Measurements from ENCODE around the gene PFAS. TPM values are rescaled to one million over a fixed set of nuclear protein-coding genes. Genes with fewer than 3 reads are reported as not detected.
A peak's percentile ranks its signal among the peaks of the same experiment; 100 is the strongest.

PFAS gene
- total RNA-seq, 1 experiment from 2014 or later = 228 TPM

DNA sequence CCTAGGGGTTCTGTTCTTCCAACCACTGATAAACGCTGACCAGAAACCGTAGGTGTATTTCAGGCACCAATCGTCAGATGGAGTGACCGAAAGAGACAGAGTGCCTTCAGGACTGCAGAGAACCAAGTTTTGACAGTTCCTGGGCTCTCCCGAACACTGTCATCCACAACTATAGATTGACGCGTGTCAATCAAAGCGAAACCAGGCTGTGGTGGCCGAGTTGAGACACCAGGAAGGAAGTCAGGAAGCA, 26.8 kb upstream of the PFAS start:
- H2BK12ac ChIP-seq (ENCODE audit: insufficient read length, low read depth, low read length) = no peak overlapping the region
- H4K91ac ChIP-seq (ENCODE audit: insufficient read length, low read depth, low read length) = no peak overlapping the region
- Mint-ChIP-seq H3K9me3 (peaks cover 14 to 17% of the 10 kb centered on the region in 2 experiments; a peak in 4 of 5 replicates), H3K27ac (peak overlapping the region in 2 of 3 experiments; percentile 99 to 100; a peak in 5 of 7 replicates), H3K27me3 (ENCODE audit: low read depth) (peaks cover 25% of the 10 kb centered on the region), H3K36me3 (ENCODE audit: insufficient read depth in 1 of 3, low read depth in 3 of 3) (peaks cover 0 to 8% (median 5%) of the 10 kb centered on the region in 3 experiments; a peak in 3 of 7 replicates), H3K4me3 (peak overlapping the region; percentile 97 to 100), H3K4me1 (peaks cover 7 to 23% of the 10 kb centered on the region in 2 experiments)
- H3K4me2 ChIP-seq (ENCODE audit: insufficient read depth, insufficient read length, low read length) = peak overlapping the region; percentile 91
- H4K5ac ChIP-seq (ENCODE audit: insufficient read length, low read depth, low read length) = no peak overlapping the region
- H2AFZ ChIP-seq (ENCODE audit: low read length) = no peak overlapping the region
- H3K23me2 ChIP-seq (ENCODE audit: insufficient read length, low read depth, low read length, poor library complexity, severe bottlenecking) = peaks cover 10% of the 10 kb centered on the region
- H3K56ac ChIP-seq (ENCODE audit: insufficient read length, low read depth, low read length) = no peak overlapping the region
- no peak overlapping the region for H3K9ac ChIP-seq (ENCODE audit: extremely low read depth, insufficient read length, low read length)
- H4K8ac ChIP-seq (replicated peaks; ENCODE audit: insufficient read length, low read depth, low read length) = no peak overlapping the region
- no peak overlapping the region for H2AK5ac ChIP-seq (ENCODE audit: insufficient read length, low read length)
- H2BK15ac ChIP-seq (ENCODE audit: low read depth, low read length) = no peak overlapping the region
- no peak for DNase-seq
- no peak overlapping the region for H3K23ac ChIP-seq (ENCODE audit: insufficient read length, low read depth, low read length)
- H3K27ac ChIP-seq (ENCODE audit: insufficient read length, low read depth, low read length) = no peak overlapping the region
- H3K4ac ChIP-seq (ENCODE audit: low read depth, low read length) = no peak overlapping the region
- no peaks in the 10 kb centered on the region for H3K27me3 ChIP-seq (ENCODE audit: insufficient read depth, low read length)
- H2BK5ac ChIP-seq (ENCODE audit: insufficient read length, low read length) = no peak overlapping the region
- no peak overlapping the region for H3T11ph ChIP-seq (ENCODE audit: low read length)
- H3K18ac ChIP-seq (ENCODE audit: insufficient read length, low read depth, low read length) = no peak overlapping the region
- no CpG with 5 or more reads among the region's 9 CpGs for WGBS (ENCODE audit: extremely low coverage, insufficient read length, low lambda C conversion rate)
- H3K79me1 ChIP-seq (ENCODE audit: insufficient read depth, low read depth, low read length, poor library complexity, severe bottlenecking) = no peaks in the 10 kb centered on the region
- H2BK20ac ChIP-seq (ENCODE audit: low read depth, low read length, poor library complexity, severe bottlenecking) = no peak overlapping the region
- H3K79me2 ChIP-seq (ENCODE audit: insufficient read depth, low read length) = no peaks in the 10 kb centered on the region
- TF ChIP-seq, protein P1, sequence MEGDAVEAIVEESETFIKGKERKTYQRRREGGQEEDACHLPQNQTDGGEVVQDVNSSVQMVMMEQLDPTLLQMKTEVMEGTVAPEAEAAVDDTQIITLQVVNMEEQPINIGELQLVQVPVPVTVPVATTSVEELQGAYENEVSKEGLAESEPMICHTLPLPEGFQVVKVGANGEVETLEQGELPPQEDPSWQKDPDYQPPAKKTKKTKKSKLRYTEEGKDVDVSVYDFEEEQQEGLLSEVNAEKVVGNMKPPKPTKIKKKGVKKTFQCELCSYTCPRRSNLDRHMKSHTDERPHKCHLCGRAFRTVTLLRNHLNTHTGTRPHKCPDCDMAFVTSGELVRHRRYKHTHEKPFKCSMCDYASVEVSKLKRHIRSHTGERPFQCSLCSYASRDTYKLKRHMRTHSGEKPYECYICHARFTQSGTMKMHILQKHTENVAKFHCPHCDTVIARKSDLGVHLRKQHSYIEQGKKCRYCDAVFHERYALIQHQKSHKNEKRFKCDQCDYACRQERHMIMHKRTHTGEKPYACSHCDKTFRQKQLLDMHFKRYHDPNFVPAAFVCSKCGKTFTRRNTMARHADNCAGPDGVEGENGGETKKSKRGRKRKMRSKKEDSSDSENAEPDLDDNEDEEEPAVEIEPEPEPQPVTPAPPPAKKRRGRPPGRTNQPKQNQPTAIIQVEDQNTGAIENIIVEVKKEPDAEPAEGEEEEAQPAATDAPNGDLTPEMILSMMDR (conservative IDR thresholded peaks at IDR 0.05) = no peak
- no peak overlapping the region for H2BK120ac ChIP-seq (ENCODE audit: low read depth, low read length, poor library complexity, severe bottlenecking)
- H3K9me3 ChIP-seq (ENCODE audit: control insufficient read depth, low read depth, low read length) = no peaks in the 10 kb centered on the region
- H3K4me1 ChIP-seq (ENCODE audit: insufficient read depth, low read length) = no peaks in the 10 kb centered on the region
- no peaks in the 10 kb centered on the region for H4K20me1 ChIP-seq (ENCODE audit: control insufficient read depth, insufficient read depth, insufficient read length)
- H3K14ac ChIP-seq (ENCODE audit: insufficient read depth, low read length) = no peak overlapping the region

All from H9 (cell line).